ENCODE data around the gene PLCG2. TPM values are rescaled to one million over a fixed set of nuclear protein-coding genes. Genes with fewer than 3 reads are reported as not detected.

PLCG2 gene
- total and polyA plus RNA-seq, 2 of the 8 experiments (the other 6 are each of a cell fraction or from before 2014, with no cell fraction given), result 6.1 to 6.9 TPM

- CTCF ChIA-PET (ENCODE audit: partially characterized antibody), result interaction anchor here (0.9 to 8.5 kb wide), 5 partner anchors 11 to 67 kb away, joined by 3 to 44 read pairs (median 4); no protein-coding TSS in a partner anchor
- H3K56ac ChIP-seq (replicated peaks; ENCODE audit: insufficient read length, low read depth, low read length), result no peak overlapping the region
- TF ChIP-seq SAP30 (IDR thresholded peaks at IDR 0.05; ENCODE audit: insufficient read depth, insufficient replicate concordance, low read length) (no peak), FOSL1 (IDR thresholded peaks at IDR 0.05; ENCODE audit: insufficient read depth, low read depth, low read length) (no peak), RXRA (IDR thresholded peaks at IDR 0.05; ENCODE audit: insufficient read depth, low read depth, low read length) (no peak), NRF1 (IDR thresholded peaks at IDR 0.05; ENCODE audit: low read depth, low read length) (no peak), SUZ12 (IDR thresholded peaks at IDR 0.05; ENCODE audit: low read length) (no peak), SP2 (IDR thresholded peaks at IDR 0.05; ENCODE audit: low read length) (no peak), BRCA1 (IDR thresholded peaks at IDR 0.05; ENCODE audit: low read depth, low read length) (no peak), POLR2AphosphoS5 (IDR thresholded peaks at IDR 0.05; ENCODE audit: low read depth, low read length) (no peak), NANOG (IDR thresholded peaks at IDR 0.05; ENCODE audit: insufficient read depth, low read depth, low read length, poor library complexity, severe bottlenecking) (no peak)
- no peaks in the 10 kb centered on the region for H3K9me3 ChIP-seq (ENCODE audit: insufficient read depth in 2 of 2, low read depth in 1 of 2, low read length in 1 of 2)
- no peak overlapping the region for H4K91ac ChIP-seq (replicated peaks; ENCODE audit: insufficient read length, low read length)
- H3K36me3 ChIP-seq (ENCODE audit: control insufficient read depth in 2 of 4, insufficient read depth in 4 of 4, low read length in 3 of 4), result no peaks in the 10 kb centered on the region
- no peaks in the 10 kb centered on the region for H3K27me3 ChIP-seq (replicated peaks in 1 of 4; ENCODE audit: control insufficient read depth in 3 of 4, extremely low read depth in 1 of 4, insufficient read depth in 3 of 4, low read length in 3 of 4)
- H3K79me1 ChIP-seq (ENCODE audit: low read depth, low read length), result no peaks in the 10 kb centered on the region
- no peaks in the 10 kb centered on the region for H3K23me2 ChIP-seq (ENCODE audit: low read depth, low read length)
- H3K14ac ChIP-seq (ENCODE audit: insufficient read length), result no peak overlapping the region
- H2AFZ ChIP-seq (ENCODE audit: low read length), result no peak overlapping the region
- H3K4me3 ChIP-seq (ENCODE audit: extremely low read depth in 1 of 4, insufficient read depth in 2 of 4, low read depth in 3 of 4, low read length in 4 of 4), result no peak overlapping the region
- peaks cover 0 to 2% (median 0%) of the 10 kb centered on the region in 4 experiments; a peak in 2 of 7 replicates for H3K4me1 ChIP-seq (replicated peaks in 1 of 4; ENCODE audit: control insufficient read depth in 3 of 4, insufficient read depth in 4 of 4, low read length in 3 of 4)
- H3K4me2 ChIP-seq (ENCODE audit: insufficient read depth in 1 of 2, low read depth in 2 of 2, low read length in 2 of 2), result no peak overlapping the region
- H4K20me1 ChIP-seq (replicated peaks in 1 of 2; ENCODE audit: control insufficient read depth in 1 of 2, insufficient read depth in 2 of 2, low read length in 2 of 2), result no peaks in the 10 kb centered on the region
- FAIRE-seq (no peak), DNase-seq (ENCODE audit: low read depth in 1 of 2, low spot score in 2 of 2) (peak in 1 of 2 experiments; percentile 4)
- no peak overlapping the region for H2BK12ac ChIP-seq (ENCODE audit: low read depth, low read length)
- no peak overlapping the region for H2BK120ac ChIP-seq (replicated peaks; ENCODE audit: low read depth, low read length)
- H2AK5ac ChIP-seq (ENCODE audit: low read depth, low read length), result no peak overlapping the region
- H3K79me2 ChIP-seq (ENCODE audit: control insufficient read depth in 1 of 2, insufficient read depth in 2 of 2, low read length in 2 of 2), result no peaks in the 10 kb centered on the region
- POLR2A ChIA-PET (ENCODE audit: partially characterized antibody), result no interaction called here
- H3K18ac ChIP-seq (ENCODE audit: extremely low read depth, low read length), result no peak overlapping the region
- H3K4ac ChIP-seq (replicated peaks; ENCODE audit: insufficient read length, low read depth, low read length), result no peak overlapping the region
- no peak overlapping the region for H4K8ac ChIP-seq (ENCODE audit: extremely low read depth, insufficient read depth, low read length)
- H2BK20ac ChIP-seq (ENCODE audit: low read length), result no peak overlapping the region
- H3K23ac ChIP-seq (ENCODE audit: insufficient read length), result no peak overlapping the region
- H3K9ac ChIP-seq (replicated peaks in 1 of 4; ENCODE audit: extremely low read depth in 1 of 4, low read depth in 3 of 4, low read length in 3 of 4), result no peak overlapping the region
- no peak overlapping the region for H2BK5ac ChIP-seq (ENCODE audit: low read depth, low read length)
- H4K5ac ChIP-seq (ENCODE audit: insufficient read length, low read depth, low read length), result no peak overlapping the region
- no peak overlapping the region for H3K27ac ChIP-seq (ENCODE audit: low read depth, low read length)
- no peak overlapping the region for H2BK15ac ChIP-seq (ENCODE audit: low read length)
These were observed 150.8 kb downstream of the PLCG2 start for GRCh38 chr16:81929841-81930240.
